Measurements from ENCODE around the gene PYGB. TPM values are rescaled to one million over a fixed set of nuclear protein-coding genes. Genes with fewer than 3 reads are reported as not detected.

PYGB gene
- total RNA-seq, 2 donors from 2014 or later = 211 to 295 TPM

DNA sequence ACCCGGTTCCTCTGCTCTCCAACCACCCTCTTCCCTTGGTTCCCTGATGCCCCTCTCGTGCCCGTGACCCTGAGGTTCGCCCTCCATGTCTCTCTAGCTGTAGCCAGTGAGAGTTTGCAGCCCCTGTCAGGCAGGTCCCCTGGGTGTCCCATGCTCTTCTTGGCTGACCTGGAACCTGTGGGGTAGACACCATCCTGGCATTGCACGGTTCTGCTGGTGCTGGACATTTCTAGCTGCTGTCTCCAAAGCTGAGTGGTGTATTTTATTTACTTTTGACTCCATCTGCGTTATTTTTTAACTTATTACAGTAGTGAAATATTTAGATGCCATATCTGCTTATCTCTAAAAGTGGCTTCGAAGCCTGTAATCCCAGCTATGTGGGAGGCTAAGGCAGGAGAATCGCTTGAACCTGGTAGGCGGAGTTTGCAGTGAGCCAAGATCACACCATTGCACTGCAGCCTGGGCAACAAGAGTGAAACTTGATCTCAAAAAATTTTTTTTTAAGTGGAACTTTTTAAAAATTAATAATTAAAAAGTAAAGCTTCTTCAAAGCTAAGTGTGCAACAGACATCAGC, 39.8 kb upstream of the PYGB start:
- no peak for TF ChIP-seq CTCF (IDR thresholded peaks at IDR 0.05)
- H3K4me1 ChIP-seq = no peaks in the 10 kb centered on the region
- no peaks in the 10 kb centered on the region for H3K9me3 ChIP-seq
- H3K27me3 ChIP-seq = no peaks in the 10 kb centered on the region
- H3K4me3 ChIP-seq = no peak overlapping the region
- DNase-seq = no peak
- no peak overlapping the region for H3K27ac ChIP-seq
- intact Hi-C loops (cut with DNase I) = no loop called here
- H3K9ac ChIP-seq (ENCODE audit: low read depth in 2 of 2, low read length in 2 of 2) = no peak overlapping the region
- peaks cover 5% of the 10 kb centered on the region for H3K36me3 ChIP-seq

DNA sequence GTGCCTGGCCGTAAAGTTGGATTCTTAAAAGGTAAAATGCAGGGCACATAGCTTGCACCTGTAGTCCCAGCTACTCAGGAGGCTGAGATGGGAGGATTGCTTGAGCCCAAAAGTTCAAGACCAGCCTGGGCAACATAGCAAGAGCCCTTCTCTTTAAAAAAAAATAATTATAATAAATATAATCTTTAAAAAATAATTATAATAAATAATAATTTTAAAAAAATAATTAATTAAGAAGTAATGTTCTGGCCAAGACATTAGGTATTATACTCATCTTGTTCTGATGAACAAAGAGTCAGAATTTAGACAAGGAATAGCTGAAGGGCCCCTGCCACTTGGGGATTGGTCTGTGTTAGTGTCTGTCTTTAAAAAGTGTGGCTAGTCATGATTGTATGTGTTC, 38.5 kb upstream of the PYGB start:
- H3K27ac ChIP-seq = no peak overlapping the region
- H3K4me3 ChIP-seq = no peak overlapping the region
- H3K9me3 ChIP-seq = no peaks in the 10 kb centered on the region
- H3K4me1 ChIP-seq = no peaks in the 10 kb centered on the region
- no peaks in the 10 kb centered on the region for H3K27me3 ChIP-seq
- no peak overlapping the region for H3K9ac ChIP-seq (ENCODE audit: low read depth in 2 of 2, low read length in 2 of 2)
- peaks cover 5% of the 10 kb centered on the region for H3K36me3 ChIP-seq
- DNase-seq = no peak
- no peak for TF ChIP-seq CTCF (IDR thresholded peaks at IDR 0.05)
- intact Hi-C loops (cut with DNase I) = no loop called here

- intact Hi-C loops (cut with DNase I) = no loop called here
- Histone ChIP-seq H3K36me3 (peaks cover 5% of the 10 kb centered on the region), H3K4me3 (no peak overlapping the region), H3K9ac (ENCODE audit: low read depth in 2 of 2, low read length in 2 of 2) (no peak overlapping the region), H3K4me1 (no peaks in the 10 kb centered on the region), H3K27ac (no peak overlapping the region), H3K27me3 (no peaks in the 10 kb centered on the region), H3K9me3 (no peaks in the 10 kb centered on the region)
- TF ChIP-seq CTCF (IDR thresholded peaks at IDR 0.05) = no peak
- DNase-seq = no peak
These were observed 38.0 kb upstream of the PYGB start for GRCh38 chr20:25209911-25210310.

GRCh38 chr20:25211273-25211672, 36.6 kb upstream of the PYGB start:
- intact Hi-C loops (cut with DNase I) = no loop called here
- H3K4me1 ChIP-seq = no peaks in the 10 kb centered on the region
- no peak overlapping the region for H3K27ac ChIP-seq
- no peak for TF ChIP-seq CTCF (IDR thresholded peaks at IDR 0.05)
- no peaks in the 10 kb centered on the region for H3K9me3 ChIP-seq
- H3K36me3 ChIP-seq = peaks cover 5% of the 10 kb centered on the region
- H3K9ac ChIP-seq (ENCODE audit: low read depth in 2 of 2, low read length in 2 of 2) = no peak overlapping the region
- no peaks in the 10 kb centered on the region for H3K27me3 ChIP-seq
- H3K4me3 ChIP-seq = no peak overlapping the region
- DNase-seq = no peak

DNA sequence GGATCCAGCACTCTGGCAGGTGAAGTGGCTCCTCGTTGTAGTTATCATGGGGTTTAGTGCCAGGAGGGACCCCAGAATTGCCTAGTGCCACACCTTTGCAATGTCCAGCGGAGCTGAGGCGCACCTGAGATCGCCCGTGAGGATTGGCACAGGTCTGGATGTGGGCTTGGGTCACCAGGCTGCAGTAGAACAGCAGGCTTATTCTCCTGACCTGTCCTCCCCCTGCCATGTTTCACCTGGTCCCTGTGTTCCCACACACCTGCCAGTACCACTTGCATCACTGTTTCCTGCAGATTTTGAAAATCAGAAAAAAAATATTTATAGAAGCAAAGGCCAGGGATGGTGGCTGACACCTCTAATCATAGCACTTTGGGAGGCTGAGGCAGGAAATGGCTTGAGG, 35.6 kb upstream of the PYGB start:
- H3K9ac ChIP-seq (ENCODE audit: low read depth in 2 of 2, low read length in 2 of 2) = no peak overlapping the region
- no peak overlapping the region for H3K4me3 ChIP-seq
- intact Hi-C loops (cut with DNase I) = no loop called here
- DNase-seq = no peak
- H3K4me1 ChIP-seq = no peaks in the 10 kb centered on the region
- H3K9me3 ChIP-seq = no peaks in the 10 kb centered on the region
- no peak for TF ChIP-seq CTCF (IDR thresholded peaks at IDR 0.05)
- no peaks in the 10 kb centered on the region for H3K27me3 ChIP-seq
- peaks cover 5% of the 10 kb centered on the region for H3K36me3 ChIP-seq
- no peak overlapping the region for H3K27ac ChIP-seq
